Effector memory CD4-positive, alpha-beta T cell (primary cell): Measurements from ENCODE around the gene ITPKC.

ENCODE experiments used
- DNase-seq, 3 donors: peaks; one replicate each; pipeline ENCODE4 v3.0.0-alpha.2; 2020
- H3K27ac ChIP-seq: 2 replicates; pipeline ENCODE4 v1.7.0; 2013; ENCODE audit warnings: mild to moderate bottlenecking, low read length, moderate library complexity; ENCODE audit not compliant: insufficient read depth, poor library complexity, severe bottlenecking
- H3K27me3 ChIP-seq: replicated peaks from 2 replicates; pipeline ENCODE4 v1.7.0; 2013; ENCODE audit warnings: mild to moderate bottlenecking, low read length; ENCODE audit not compliant: insufficient read depth, control insufficient read depth, poor library complexity, severe bottlenecking
- H3K36me3 ChIP-seq: 2 replicates; pipeline ENCODE4 v1.7.0; 2013; ENCODE audit warnings: mild to moderate bottlenecking, low read length, moderate library complexity; ENCODE audit not compliant: control insufficient read depth, insufficient read depth
- H3K4me1 ChIP-seq: 2 replicates; pipeline ENCODE4 v1.7.0; 2013; ENCODE audit warnings: low read length, mild to moderate bottlenecking; ENCODE audit not compliant: control insufficient read depth, insufficient read depth, poor library complexity, severe bottlenecking
- H3K4me3 ChIP-seq: 2 replicates; pipeline ENCODE4 v1.7.0; 2013; ENCODE audit warnings: low read length, low read depth, mild to moderate bottlenecking; ENCODE audit not compliant: insufficient read depth, poor library complexity, severe bottlenecking
- H3K9me3 ChIP-seq: 2 replicates; pipeline ENCODE4 v1.7.0; 2013; ENCODE audit warnings: mild to moderate bottlenecking, low read length, moderate library complexity; ENCODE audit not compliant: control insufficient read depth

Gene ITPKC

DNA sequence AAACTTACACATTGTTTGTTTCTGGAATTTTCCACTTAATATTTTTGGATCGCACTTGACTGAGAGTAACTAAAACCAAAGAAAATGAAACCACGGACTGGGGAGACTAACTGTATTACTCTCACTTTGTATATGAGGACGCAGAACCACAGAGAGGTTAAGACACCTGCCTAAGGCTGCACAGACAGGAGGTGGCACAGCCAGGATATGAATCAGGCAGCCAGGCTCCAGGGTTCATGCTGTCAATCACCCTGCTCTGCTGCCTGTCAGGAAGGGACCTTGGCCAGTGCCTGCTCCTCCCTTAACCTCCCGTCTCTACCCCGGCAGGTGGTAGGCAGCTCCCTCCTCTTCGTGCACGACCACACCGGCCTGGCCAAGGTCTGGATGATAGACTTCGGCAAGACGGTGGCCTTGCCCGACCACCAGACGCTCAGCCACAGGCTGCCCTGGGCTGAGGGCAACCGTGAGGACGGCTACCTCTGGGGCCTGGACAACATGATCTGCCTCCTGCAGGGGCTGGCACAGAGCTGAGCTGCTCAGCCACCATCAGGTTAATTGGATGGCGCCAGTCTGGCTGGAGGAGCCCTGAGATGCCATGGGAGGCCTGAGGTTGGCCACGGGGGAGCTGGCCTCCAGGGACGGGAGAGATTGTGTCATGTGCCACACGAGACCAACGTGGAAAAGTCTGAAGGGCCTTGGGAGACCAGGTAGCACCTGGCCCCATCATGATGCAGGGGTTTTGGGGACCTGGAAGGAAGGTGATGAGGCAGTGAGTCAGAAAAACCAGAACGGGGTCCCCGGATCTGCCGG is 22.3 kb downstream of the ITPKC start:
- Histone ChIP-seq H3K27ac (no peak overlapping the region), H3K4me1 (no peaks in the 10 kb centered on the region), H3K27me3 (no peaks in the 10 kb centered on the region), H3K36me3 (peaks cover 18% of the 10 kb centered on the region), H3K4me3 (no peak overlapping the region), H3K9me3 (no peaks in the 10 kb centered on the region)
- no peak for DNase-seq

DNA sequence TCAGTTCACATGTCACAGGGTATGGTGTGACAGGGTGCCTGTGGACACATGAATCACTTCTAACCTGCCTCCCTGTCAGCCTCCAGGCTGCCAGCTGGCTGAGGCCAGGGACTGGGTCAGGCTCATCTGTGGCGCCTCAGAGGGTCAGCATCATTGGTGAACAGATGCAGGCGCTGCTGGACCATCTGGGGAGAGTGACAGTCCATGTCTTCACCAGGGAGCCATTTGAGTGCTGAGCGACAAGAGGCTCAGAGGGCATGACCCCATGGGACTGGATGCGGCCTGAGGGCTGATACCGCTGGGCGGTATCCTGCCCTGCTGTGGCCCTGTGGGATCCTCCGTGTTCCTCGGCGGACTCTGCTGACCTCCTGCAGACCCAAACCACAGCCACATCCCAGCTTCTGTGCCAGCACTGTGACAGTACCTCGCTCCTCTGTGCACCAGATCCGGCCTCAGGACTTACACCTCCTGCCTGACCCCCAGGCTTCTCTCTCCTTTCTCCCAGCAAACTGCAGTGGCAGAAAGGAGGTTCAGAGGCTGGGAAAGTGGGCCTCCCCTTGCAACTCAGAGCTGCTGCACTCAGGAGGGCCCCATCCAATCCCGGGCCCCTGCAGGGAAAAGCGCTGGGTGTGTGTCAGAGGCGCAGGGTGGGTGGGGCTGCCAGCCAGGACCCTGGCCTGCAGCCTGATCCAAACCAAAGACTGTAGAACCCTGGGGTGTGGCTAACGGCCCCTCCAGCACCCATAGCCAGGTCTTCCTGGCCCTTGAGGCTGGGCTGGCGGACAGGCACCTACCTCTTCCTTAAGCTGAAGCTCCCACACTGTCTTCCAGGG is 23.2 kb downstream of the ITPKC start:
- H3K27ac ChIP-seq: no peak overlapping the region
- no peaks in the 10 kb centered on the region for H3K4me1 ChIP-seq
- H3K4me3 ChIP-seq: no peak overlapping the region
- no peak for DNase-seq
- no peaks in the 10 kb centered on the region for H3K9me3 ChIP-seq
- no peaks in the 10 kb centered on the region for H3K27me3 ChIP-seq
- peaks cover 13% of the 10 kb centered on the region for H3K36me3 ChIP-seq

DNA sequence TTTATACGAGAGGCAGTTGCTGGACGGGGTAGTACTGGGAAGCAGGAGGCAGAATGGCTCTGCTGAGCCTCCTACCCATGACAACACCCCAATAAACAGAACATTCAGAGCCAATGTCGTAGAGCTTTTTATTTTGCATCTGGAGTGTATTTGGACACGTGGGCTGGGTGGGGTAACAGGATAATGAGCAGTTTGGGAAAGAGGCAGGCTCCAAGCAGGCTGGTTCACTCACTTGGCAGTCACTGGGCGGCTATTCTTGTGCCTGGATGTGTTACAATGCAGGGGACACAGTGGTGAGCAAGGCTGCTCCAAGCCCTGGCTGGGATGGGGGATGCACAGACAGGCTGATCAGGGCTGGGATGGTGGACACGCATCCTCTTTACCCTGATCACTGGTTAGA is 23.8 kb downstream of the ITPKC start:
- Histone ChIP-seq H3K36me3 (peaks cover 10% of the 10 kb centered on the region), H3K9me3 (no peaks in the 10 kb centered on the region), H3K27me3 (no peaks in the 10 kb centered on the region), H3K4me3 (no peak overlapping the region), H3K4me1 (no peaks in the 10 kb centered on the region), H3K27ac (no peak overlapping the region)
- DNase-seq: no peak

DNA sequence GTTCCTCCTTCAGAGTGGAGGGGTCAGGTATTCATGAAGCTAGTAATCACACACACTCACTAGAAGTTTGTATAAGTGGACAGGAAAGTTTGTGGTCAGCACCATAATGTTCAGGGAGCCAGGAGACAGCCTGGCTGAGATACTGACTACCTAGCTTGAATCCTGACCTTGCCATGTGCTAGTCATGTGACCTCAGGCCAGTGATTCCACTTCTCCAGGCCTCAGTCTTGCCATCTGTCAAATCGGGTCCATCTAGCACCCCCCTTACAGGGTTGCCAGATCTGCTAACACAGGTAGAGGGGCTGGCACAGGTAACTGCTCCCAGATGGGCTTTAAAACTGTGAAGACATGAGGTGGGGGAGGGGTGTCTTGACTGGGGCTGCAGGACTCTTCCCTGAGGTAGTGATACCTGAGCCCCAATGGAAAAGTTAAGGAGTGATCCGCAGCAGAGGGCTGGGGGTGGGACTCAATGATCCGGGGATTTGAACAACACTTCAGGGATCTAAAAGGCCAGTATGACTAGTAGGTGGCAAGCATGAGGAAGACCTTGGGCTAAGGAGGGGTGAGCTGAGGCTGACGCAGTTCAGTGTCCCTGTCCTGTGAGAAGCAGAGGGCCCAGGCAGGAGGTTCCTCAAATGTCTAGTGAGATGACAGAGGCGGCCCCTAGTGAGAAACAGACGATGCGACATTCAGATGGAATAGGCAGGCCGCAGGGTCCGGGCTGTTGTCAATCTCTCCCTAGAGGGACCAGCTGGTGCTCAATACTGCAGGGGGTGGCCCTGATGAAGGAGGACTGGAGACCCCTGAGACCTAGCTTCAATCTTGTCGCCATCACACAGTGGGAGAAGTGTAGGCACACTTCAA is 24.8 kb downstream of the ITPKC start:
- no peaks in the 10 kb centered on the region for H3K4me1 ChIP-seq
- no peak overlapping the region for H3K4me3 ChIP-seq
- H3K36me3 ChIP-seq: peaks cover 8% of the 10 kb centered on the region
- DNase-seq: no peak
- no peak overlapping the region for H3K27ac ChIP-seq
- H3K9me3 ChIP-seq: no peaks in the 10 kb centered on the region
- no peaks in the 10 kb centered on the region for H3K27me3 ChIP-seq

DNA sequence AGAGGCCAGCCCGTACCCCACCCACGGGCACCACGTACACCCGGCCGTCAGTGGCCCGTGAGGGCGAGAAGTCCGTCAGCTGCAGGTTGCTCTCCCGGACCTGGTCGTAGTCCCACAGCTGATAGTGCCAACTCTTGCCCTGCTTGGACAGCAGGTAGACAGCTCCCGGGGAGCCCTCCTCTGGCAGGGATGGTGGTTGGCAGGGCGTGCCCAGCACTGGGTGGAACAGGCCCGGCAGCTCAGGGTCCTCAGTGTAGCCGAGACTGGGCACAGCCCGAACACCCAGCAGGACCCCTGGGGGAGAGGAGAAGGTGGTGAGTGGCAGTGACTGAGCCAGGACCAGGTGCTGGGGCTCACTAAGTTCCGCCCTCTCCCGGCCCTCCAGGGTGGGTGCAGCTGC is 25.6 kb downstream of the ITPKC start:
- Histone ChIP-seq H3K27ac (no peak overlapping the region), H3K4me3 (no peak overlapping the region), H3K36me3 (peaks cover 4% of the 10 kb centered on the region), H3K27me3 (no peaks in the 10 kb centered on the region), H3K4me1 (no peaks in the 10 kb centered on the region), H3K9me3 (no peaks in the 10 kb centered on the region)
- no peak for DNase-seq

DNA sequence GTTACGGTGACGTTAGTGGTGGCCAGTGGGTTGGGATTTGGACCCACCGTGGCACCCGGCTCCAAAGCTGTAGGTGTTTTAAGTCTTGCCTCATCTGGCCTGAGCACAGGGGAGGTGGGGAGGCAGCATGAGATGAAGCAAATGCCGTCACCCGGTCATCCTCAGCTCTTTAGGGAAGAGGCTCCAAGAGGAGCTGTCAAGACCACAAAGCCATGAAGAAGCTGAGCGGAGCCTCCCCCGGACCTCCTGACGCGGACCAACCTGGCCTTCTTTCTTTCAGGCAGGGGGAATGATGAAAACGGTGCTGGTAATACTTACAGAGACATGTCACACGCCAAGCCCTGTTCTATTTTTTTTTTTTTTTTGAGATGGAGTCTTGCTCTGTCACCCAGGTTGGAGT is 26.0 kb downstream of the ITPKC start:
- Histone ChIP-seq H3K4me3 (no peak overlapping the region), H3K36me3 (peaks cover 3% of the 10 kb centered on the region), H3K27ac (no peak overlapping the region), H3K9me3 (no peaks in the 10 kb centered on the region), H3K27me3 (no peaks in the 10 kb centered on the region), H3K4me1 (no peaks in the 10 kb centered on the region)
- no peak for DNase-seq

DNA sequence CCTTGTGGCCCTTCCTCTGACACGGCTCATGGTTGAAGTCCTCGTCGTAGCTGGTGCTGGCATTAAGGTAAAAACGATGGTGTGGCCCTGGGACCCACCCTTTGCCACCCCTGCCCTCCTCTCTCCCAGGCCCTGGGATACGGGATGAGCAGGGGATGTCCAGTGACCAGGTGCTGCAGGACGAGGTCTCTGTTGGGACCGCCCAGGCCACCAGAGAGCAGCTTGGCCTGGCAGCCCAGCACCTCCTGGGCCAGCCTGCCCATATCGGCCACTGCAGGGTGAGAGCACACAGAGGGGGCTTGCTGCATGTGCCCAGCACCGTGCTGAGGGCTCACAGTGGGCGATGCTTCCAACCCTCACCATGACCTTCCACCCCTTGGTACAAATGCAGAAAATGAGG is 27.0 kb downstream of the ITPKC start:
- peaks cover 3% of the 10 kb centered on the region for H3K36me3 ChIP-seq
- H3K27ac ChIP-seq: no peak overlapping the region
- no peak for DNase-seq
- H3K27me3 ChIP-seq: no peaks in the 10 kb centered on the region
- H3K9me3 ChIP-seq: no peaks in the 10 kb centered on the region
- no peak overlapping the region for H3K4me3 ChIP-seq
- no peaks in the 10 kb centered on the region for H3K4me1 ChIP-seq

DNA sequence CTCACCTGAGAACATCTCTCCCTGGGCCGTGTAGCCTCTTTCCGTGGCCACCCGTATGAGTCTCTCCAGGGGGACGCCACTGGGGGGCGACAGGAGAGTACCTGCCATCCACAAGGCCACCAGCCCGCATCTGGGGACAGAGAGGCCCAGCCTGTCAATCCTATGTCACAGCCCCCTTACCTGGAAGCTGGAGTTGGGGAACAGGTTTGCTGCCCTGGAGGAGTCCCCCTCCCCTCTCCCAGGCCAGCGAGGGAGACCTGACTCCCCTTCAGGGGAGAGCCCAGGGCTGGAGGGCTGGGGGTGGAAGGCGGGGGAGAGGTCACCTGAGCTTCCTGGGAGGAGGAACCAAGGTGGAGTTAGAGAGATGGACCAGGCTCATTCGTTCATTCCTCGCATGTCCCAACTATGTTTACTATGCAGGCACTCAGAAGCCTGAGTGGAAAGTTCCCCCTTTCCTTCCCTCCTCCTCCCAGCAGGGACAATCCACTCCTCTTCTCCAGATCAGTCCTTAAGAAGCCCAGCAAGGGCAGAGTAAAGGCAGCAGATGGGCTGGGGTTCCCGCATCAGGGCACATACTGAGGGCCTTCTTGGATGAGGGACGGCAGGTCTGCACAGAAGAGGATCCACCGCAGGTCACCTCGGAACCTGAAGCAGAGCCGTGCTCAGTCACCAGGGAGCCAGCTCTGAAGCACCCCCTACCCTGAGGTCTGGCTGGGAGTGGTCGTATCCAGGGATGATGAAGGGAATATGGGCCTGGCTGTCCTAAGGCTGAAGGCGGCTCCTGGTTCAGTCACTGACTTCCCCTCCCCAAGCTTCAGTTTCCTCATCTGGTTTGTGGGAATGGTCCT is 27.9 kb downstream of the ITPKC start:
- DNase-seq: no peak
- Histone ChIP-seq H3K9me3 (no peaks in the 10 kb centered on the region), H3K4me3 (no peak overlapping the region), H3K4me1 (peaks cover 2% of the 10 kb centered on the region), H3K36me3 (peaks cover 3% of the 10 kb centered on the region), H3K27me3 (no peaks in the 10 kb centered on the region), H3K27ac (no peak overlapping the region)

DNA sequence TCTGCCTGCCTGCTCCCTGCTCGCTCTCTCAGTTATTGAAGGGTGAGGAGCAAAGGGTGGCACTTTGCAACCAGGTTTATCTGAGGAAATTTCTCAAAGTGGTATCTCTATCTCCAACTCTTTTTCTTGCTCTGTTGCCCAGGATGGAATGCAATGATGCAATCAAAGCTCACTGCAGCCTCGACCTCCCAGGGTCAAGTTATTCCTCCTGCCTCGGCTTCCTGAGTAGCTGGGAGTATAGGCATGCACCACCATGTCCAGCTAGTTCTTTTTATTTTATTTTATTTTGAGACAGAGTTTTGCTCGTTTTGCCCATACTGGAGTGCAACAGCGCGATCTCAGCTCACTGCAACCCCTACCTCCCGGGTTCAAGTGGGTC is 28.5 kb downstream of the ITPKC start:
- no peak overlapping the region for H3K27ac ChIP-seq
- no peaks in the 10 kb centered on the region for H3K27me3 ChIP-seq
- no peaks in the 10 kb centered on the region for H3K9me3 ChIP-seq
- H3K4me3 ChIP-seq: no peak overlapping the region
- no peaks in the 10 kb centered on the region for H3K36me3 ChIP-seq
- DNase-seq: no peak
- H3K4me1 ChIP-seq: peaks cover 6% of the 10 kb centered on the region
